ENCODE data around the gene CERS5. TPM values are rescaled to one million over a fixed set of nuclear protein-coding genes. Genes with fewer than 3 reads are reported as not detected.

CERS5 gene
- total and polyA plus RNA-seq, 10 of the 15 experiments (the other 5 are each of a cell fraction or from before 2014, with no cell fraction given) = 6.8 to 50.1 (median 31.8) TPM

DNA sequence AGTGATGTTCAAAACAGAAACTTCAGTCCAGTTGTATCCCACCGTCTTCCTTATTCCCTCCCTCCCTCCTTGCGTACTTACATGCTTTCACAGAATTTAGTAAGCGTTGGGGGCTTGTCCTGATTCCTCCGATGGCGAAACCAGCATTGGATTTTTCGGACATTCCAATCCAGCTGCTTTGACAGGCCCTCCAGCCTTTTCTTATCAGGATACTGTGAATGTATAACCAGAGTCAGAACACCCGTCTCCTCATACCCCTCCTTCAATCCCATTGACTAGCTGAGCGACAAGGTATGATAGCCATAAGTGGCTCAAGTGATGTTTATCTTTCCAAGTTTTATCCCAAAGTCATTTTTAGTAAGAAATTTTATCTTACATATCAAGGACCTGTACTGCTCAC, 24.2 kb downstream of the CERS5 start (continued):
- TF ChIP-seq, protein P1, sequence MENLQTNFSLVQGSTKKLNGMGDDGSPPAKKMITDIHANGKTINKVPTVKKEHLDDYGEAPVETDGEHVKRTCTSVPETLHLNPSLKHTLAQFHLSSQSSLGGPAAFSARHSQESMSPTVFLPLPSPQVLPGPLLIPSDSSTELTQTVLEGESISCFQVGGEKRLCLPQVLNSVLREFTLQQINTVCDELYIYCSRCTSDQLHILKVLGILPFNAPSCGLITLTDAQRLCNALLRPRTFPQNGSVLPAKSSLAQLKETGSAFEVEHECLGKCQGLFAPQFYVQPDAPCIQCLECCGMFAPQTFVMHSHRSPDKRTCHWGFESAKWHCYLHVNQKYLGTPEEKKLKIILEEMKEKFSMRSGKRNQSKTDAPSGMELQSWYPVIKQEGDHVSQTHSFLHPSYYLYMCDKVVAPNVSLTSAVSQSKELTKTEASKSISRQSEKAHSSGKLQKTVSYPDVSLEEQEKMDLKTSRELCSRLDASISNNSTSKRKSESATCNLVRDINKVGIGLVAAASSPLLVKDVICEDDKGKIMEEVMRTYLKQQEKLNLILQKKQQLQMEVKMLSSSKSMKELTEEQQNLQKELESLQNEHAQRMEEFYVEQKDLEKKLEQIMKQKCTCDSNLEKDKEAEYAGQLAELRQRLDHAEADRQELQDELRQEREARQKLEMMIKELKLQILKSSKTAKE (IDR thresholded peaks at IDR 0.05; ENCODE audit: low read depth, poor library complexity, severe bottlenecking) = no peak
- no peak for TF ChIP-seq IRF3 (IDR thresholded peaks at IDR 0.05)
- TF ChIP-seq BACH1 (IDR thresholded peaks at IDR 0.05; ENCODE audit: borderline replicate concordance) = no peak
- no peak for TF ChIP-seq PRDM15 (CRISPR knock-in tag; IDR thresholded peaks at IDR 0.05)
- TF ChIP-seq CBX5 (IDR thresholded peaks at IDR 0.05; ENCODE audit: low read depth) = no peak
- TF ChIP-seq SMARCA5 (IDR thresholded peaks at IDR 0.05) = no peak
- no peak for TF ChIP-seq BRCA1 (IDR thresholded peaks at IDR 0.05; ENCODE audit: low read depth, low read length)
- no peak for TF ChIP-seq NRF1 (conservative IDR thresholded peaks at IDR 0.05; ENCODE audit: low read depth, low read length)
- no peak for TF ChIP-seq CEBPZ (IDR thresholded peaks at IDR 0.05; ENCODE audit: low read depth, low read length)
- TF ChIP-seq IKZF2 (IDR thresholded peaks at IDR 0.05) = no peak
